Measurements from ENCODE around the gene LYAR. TPM values are rescaled to one million over a fixed set of nuclear protein-coding genes. Genes with fewer than 3 reads are reported as not detected.

The LYAR gene, protein sequence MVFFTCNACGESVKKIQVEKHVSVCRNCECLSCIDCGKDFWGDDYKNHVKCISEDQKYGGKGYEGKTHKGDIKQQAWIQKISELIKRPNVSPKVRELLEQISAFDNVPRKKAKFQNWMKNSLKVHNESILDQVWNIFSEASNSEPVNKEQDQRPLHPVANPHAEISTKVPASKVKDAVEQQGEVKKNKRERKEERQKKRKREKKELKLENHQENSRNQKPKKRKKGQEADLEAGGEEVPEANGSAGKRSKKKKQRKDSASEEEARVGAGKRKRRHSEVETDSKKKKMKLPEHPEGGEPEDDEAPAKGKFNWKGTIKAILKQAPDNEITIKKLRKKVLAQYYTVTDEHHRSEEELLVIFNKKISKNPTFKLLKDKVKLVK
- 12.2 and 12.9 TPM in 2 replicates for total RNA-seq
- polyA plus RNA-seq, result 6.7 and 8.6 TPM in 2 replicates

DNA sequence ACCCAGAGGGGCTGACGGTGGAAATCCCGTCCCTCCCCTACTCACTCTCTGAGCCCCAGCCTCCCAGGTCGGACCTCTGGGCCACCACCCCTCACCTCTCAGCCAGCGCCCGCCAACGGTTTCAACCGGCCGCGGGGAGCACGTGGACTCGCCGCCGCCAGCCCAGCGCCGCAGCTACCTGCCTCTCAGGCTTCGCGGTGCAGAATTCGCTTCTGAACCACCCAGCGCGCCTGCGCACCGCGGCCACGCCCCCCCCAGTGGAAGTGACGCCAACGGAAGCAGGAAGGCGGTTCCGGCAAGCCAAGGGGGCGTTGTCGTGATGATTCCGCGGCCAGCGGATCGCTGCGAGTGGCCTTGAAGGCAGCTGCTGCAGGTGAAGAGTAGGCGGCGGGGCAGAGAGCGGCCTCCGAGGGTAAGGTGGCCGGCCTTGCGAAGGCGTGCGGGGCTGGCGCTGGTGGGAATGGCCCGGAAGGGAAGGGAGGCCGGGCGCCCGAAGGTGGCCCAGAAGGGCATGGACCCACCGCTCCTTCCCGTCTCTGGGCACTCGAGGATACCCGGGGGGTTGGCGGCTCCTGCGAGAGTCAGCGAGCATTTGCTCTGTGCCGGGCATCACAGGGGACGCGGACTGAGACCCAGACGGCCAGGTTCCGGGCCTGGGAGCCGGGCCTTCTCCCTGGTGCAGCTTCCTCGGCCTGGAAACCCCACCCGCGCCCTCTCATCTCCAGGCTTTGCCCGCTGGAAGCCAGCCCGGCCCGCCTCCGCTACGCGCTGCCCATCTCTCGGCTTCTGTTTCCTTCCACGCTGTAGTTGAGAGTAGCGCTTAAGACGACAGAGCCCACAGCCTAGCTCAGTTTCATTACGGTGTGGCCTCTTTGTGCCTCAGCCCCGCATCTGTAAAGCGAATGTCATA, at the start of gene LYAR, which contains the start of gene ZBTB49:
Gene LYAR (minus strand): TSS at position 214 of the 910 bp plus-strand sequence. CDS start 6,412 bp downstream, outside the sequence.
Gene ZBTB49 (plus strand): TSS at position 311 of the 910 bp plus-strand sequence. CDS start 9,695 bp downstream, outside the sequence.
- peaks cover 72% of the 10 kb centered on the region for H3K79me2 ChIP-seq
- no peaks in the 10 kb centered on the region for H3K36me3 ChIP-seq (replicated peaks; ENCODE audit: insufficient read depth, low read depth)
- no peaks in the 10 kb centered on the region for H3K27me3 ChIP-seq
- DNase-seq (ENCODE audit: low spot score), result peak; percentile 96
- H3K4me1 ChIP-seq (ENCODE audit: insufficient read depth), result peaks cover 12% of the 10 kb centered on the region
- H4K20me1 ChIP-seq (ENCODE audit: insufficient read depth, poor library complexity, severe bottlenecking), result peaks cover 3% of the 10 kb centered on the region
- peak within 1 kb of the TSS; percentile 74 for H3K4me3 ChIP-seq
- H3K27ac ChIP-seq, result peak within 1 kb of the TSS; percentile 56
- peak within 1 kb of the TSS; percentile 87 for H3K4me2 ChIP-seq
- no peaks in the 10 kb centered on the region for H3K9me2 ChIP-seq (replicated peaks; ENCODE audit: insufficient read depth)
- TF ChIP-seq, protein P1, sequence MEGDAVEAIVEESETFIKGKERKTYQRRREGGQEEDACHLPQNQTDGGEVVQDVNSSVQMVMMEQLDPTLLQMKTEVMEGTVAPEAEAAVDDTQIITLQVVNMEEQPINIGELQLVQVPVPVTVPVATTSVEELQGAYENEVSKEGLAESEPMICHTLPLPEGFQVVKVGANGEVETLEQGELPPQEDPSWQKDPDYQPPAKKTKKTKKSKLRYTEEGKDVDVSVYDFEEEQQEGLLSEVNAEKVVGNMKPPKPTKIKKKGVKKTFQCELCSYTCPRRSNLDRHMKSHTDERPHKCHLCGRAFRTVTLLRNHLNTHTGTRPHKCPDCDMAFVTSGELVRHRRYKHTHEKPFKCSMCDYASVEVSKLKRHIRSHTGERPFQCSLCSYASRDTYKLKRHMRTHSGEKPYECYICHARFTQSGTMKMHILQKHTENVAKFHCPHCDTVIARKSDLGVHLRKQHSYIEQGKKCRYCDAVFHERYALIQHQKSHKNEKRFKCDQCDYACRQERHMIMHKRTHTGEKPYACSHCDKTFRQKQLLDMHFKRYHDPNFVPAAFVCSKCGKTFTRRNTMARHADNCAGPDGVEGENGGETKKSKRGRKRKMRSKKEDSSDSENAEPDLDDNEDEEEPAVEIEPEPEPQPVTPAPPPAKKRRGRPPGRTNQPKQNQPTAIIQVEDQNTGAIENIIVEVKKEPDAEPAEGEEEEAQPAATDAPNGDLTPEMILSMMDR (IDR thresholded peaks at IDR 0.05; ENCODE audit: poor library complexity), result no peak
- TF ChIP-seq EZH2phosphoT487 (IDR thresholded peaks at IDR 0.05; ENCODE audit: low read depth, severe bottlenecking, unreplicated experiment) (no peak), EZH2 (IDR thresholded peaks at IDR 0.05; ENCODE audit: borderline replicate concordance) (no peak)
- no peaks in the 10 kb centered on the region for H3K9me3 ChIP-seq (ENCODE audit: low read depth)
- H2AFZ ChIP-seq, result peak within 1 kb of the TSS; percentile 55
- WGBS (ENCODE audit: low lambda C conversion rate, missing lambda C conversion rate), result 0% methylated on average over 56 of the region's 77 CpGs

DNA sequence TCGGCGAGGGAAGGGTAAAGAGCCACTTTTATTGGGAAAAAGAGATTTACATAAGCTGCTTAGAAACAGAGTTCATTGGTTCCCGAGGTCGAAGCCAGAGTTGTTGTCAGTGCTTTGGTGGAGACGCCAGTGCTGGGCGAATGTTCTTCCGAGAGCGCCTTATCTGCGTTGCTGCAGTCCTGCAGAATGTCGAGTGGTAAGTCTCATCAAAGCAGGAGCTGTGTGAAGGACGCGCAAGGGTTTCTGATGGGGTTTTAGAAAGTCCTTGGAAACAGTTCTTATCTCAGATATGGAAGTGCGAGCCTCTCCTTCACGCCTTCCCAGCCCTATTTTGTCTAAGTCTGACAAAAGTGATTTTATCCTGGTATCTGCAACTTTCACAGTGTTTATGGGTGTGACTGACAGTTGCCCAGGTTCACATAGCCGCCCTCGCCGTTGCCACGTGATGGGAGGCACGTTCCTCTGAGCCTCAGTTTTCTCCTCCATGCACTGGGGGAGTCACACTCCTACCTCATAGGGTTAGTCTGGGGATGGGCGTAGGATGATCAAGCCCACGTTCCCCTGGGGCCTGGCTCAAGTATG, 49.6 kb upstream of the LYAR start:
- H3K9me2 ChIP-seq (replicated peaks; ENCODE audit: insufficient read depth), result no peaks in the 10 kb centered on the region
- no peaks in the 10 kb centered on the region for H3K36me3 ChIP-seq (replicated peaks; ENCODE audit: insufficient read depth, low read depth)
- DNase-seq (ENCODE audit: low spot score), result peak; percentile 70
- no peaks in the 10 kb centered on the region for H3K9me3 ChIP-seq (ENCODE audit: low read depth)
- no peak overlapping the region for H3K27ac ChIP-seq
- no peak overlapping the region for H2AFZ ChIP-seq
- no peaks in the 10 kb centered on the region for H3K4me1 ChIP-seq (ENCODE audit: insufficient read depth)
- TF ChIP-seq, protein P1 (IDR thresholded peaks at IDR 0.05; ENCODE audit: poor library complexity), result no peak
- no peak for TF ChIP-seq EZH2phosphoT487 (IDR thresholded peaks at IDR 0.05; ENCODE audit: low read depth, severe bottlenecking, unreplicated experiment)
- TF ChIP-seq EZH2 (IDR thresholded peaks at IDR 0.05; ENCODE audit: borderline replicate concordance), result no peak
- H3K79me2 ChIP-seq, result no peaks in the 10 kb centered on the region
- H3K4me2 ChIP-seq, result peak overlapping the region; percentile 33
- no peak overlapping the region for H3K4me3 ChIP-seq
- WGBS (ENCODE audit: low lambda C conversion rate, missing lambda C conversion rate), result 32% methylated on average over 21 of the region's 21 CpGs
- H3K27me3 ChIP-seq, result no peaks in the 10 kb centered on the region
- no peaks in the 10 kb centered on the region for H4K20me1 ChIP-seq (ENCODE audit: insufficient read depth, poor library complexity, severe bottlenecking)

DNA sequence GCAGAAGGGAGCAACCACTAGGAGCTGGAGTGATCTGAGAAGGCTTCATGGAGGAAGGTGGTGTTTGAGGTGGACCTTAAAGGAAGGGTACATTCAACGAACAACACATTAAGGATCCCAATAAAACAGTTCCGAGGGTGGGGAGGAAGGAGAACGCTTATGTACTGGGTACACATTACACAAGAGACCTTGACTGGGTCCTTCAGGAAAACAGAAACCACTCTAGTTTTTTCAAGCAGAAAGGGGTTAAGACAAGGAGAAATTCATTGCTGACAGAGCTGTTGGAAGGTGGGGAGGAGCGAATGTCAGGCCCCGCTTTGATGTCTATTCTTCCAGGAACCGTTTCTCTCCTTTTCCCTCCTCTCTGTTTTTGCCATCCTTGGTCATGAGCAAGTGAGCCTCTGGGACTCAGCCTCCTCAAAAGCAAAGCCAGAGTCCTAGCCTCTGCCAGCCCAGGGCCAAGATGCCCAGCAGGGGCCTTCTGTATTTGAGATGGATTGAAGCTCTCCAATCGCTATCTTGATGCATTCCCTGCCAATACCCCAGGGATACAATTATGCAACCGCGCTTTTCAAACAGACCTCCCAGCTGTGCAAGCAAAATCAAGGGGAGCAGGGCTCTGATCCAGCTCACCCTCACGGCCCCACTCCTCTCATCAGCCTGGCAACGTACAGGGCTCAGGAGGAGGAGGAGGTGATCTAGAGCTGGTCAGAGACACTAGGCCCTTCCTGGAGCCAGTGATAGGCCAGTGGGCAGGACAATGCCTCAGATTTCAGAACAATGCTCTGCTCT, 48.5 kb upstream of the LYAR start:
- Histone ChIP-seq H3K27me3 (no peaks in the 10 kb centered on the region), H4K20me1 (ENCODE audit: insufficient read depth, poor library complexity, severe bottlenecking) (no peaks in the 10 kb centered on the region), H3K9me3 (ENCODE audit: low read depth) (no peaks in the 10 kb centered on the region), H3K4me3 (no peak overlapping the region), H3K4me2 (no peak overlapping the region), H3K79me2 (no peaks in the 10 kb centered on the region), H2AFZ (no peak overlapping the region), H3K36me3 (replicated peaks; ENCODE audit: insufficient read depth, low read depth) (no peaks in the 10 kb centered on the region), H3K4me1 (ENCODE audit: insufficient read depth) (no peaks in the 10 kb centered on the region), H3K9me2 (replicated peaks; ENCODE audit: insufficient read depth) (no peaks in the 10 kb centered on the region), H3K27ac (no peak overlapping the region)
- WGBS (ENCODE audit: low lambda C conversion rate, missing lambda C conversion rate), result 69% methylated on average over 11 of the region's 11 CpGs
- TF ChIP-seq EZH2phosphoT487 (IDR thresholded peaks at IDR 0.05; ENCODE audit: low read depth, severe bottlenecking, unreplicated experiment) (no peak), EZH2 (IDR thresholded peaks at IDR 0.05; ENCODE audit: borderline replicate concordance) (no peak)
- TF ChIP-seq, protein P1 (IDR thresholded peaks at IDR 0.05; ENCODE audit: poor library complexity), result no peak
- no peak for DNase-seq (ENCODE audit: low spot score)
